Heart left ventricle (tissue), 13 donors: ENCODE results near the gene ZBTB20.

ENCODE experiments used
- POLR2A ChIP-seq, 2 donors: fragments of 450-650 bp; IDR thresholded peaks; one replicate each; pipeline ENCODE4 v1.6.1; 2017; ENCODE audit warnings: antibody characterized with exemption in 2 of 2, mild to moderate bottlenecking in 2 of 2, moderate library complexity in 2 of 2
- TF ChIP-seq, protein P1 (sequence below), 12 donors: fragments of 200-600 bp; sonication (generic) in 4 of 12; IDR thresholded peaks; one replicate each; pipeline versions ENCODE4 v1.5.0 to v1.8.0; 2018 to 2022; ENCODE audit warnings: antibody characterized with exemption in 12 of 12, mild to moderate bottlenecking in 5 of 12
- donor health status: ischemic (EF 13 %, LVEDD 7.1; RV severe dilation, severe dysfunction).
- donor health status: DM: no; HTN: yes; CAD: no.
- donor health status: DM: no; HTN: no; CAD: no.
- donor health status: ischemic (EF 25% LVEDD 6.9; RV normal size, moderate dysfunction).
- donor health status: ischemic (EF 25% LVEDD 5.7; RV mildly dilated, moderate dysfunction).
- donor health status: ischemic (EF 35%, LVEDD 5.7; RV mildly dilated, moderate dysfunction).
- donor health status: nonischemic (EF 11% LVEDD 7.7; RV severe dilation, severe dysfunction).
- donor health status: DM: yes; HTN: yes; CAD: no.
- donor health status: PGD.
- donor health status: ischemic (EF 29% LVEDD 5.4; RV normal size, mild dysfunction).
- donor health status: nonischemic (EF 23%, LVEDD 6.1; RV moderate dilation, normal function).

GRCh38 chr3:115087512-115087911, 59.6 kb downstream of the ZBTB20 start:
- TF ChIP-seq, protein P1, sequence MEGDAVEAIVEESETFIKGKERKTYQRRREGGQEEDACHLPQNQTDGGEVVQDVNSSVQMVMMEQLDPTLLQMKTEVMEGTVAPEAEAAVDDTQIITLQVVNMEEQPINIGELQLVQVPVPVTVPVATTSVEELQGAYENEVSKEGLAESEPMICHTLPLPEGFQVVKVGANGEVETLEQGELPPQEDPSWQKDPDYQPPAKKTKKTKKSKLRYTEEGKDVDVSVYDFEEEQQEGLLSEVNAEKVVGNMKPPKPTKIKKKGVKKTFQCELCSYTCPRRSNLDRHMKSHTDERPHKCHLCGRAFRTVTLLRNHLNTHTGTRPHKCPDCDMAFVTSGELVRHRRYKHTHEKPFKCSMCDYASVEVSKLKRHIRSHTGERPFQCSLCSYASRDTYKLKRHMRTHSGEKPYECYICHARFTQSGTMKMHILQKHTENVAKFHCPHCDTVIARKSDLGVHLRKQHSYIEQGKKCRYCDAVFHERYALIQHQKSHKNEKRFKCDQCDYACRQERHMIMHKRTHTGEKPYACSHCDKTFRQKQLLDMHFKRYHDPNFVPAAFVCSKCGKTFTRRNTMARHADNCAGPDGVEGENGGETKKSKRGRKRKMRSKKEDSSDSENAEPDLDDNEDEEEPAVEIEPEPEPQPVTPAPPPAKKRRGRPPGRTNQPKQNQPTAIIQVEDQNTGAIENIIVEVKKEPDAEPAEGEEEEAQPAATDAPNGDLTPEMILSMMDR (IDR thresholded peaks at IDR 0.05), result no peak
- no peak for TF ChIP-seq POLR2A (IDR thresholded peaks at IDR 0.05)
